Stimulated activated naive CD4-positive, alpha-beta T cell treated with Interleukin-2 at 50 U/mL for 16 hours (primary cell): Measurements from ENCODE around the gene CDR2.
"Not testable (repeated sequence)": the region's sequence is repeated elsewhere in the genome, so short reads cannot be mapped to it uniquely, and the experiment has no call there.

Experiments
- DNase-seq: peaks from one replicate; lab custom pipeline; 2025; lab: John Stamatoyannopoulos, UW

CDR2 gene

GRCh38 chr16:22374311-22375116 lies at the start of gene CDR2:
TSS of gene CDR2 (minus strand) at chr16:22374619. CDS start at chr16:22374309, 310 bp downstream.
- peak; percentile 98 for DNase-seq

DNA sequence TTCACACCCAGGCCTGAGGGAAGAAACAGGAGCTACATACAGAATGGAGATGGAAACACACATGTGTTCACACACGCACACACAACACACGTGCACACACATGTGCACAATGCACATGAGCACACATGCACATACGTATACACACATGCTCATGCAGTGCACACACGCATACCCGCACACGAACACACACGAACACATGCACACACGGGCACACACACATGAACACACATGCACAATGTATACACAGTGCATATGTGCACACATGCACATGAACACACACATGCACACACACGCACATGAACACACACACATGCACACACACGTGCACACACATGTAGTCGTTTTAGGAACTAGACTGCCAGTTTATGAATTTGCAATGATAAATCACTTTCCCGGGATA lies 49.3 kb upstream of the CDR2 start:
- no peak for DNase-seq

DNA sequence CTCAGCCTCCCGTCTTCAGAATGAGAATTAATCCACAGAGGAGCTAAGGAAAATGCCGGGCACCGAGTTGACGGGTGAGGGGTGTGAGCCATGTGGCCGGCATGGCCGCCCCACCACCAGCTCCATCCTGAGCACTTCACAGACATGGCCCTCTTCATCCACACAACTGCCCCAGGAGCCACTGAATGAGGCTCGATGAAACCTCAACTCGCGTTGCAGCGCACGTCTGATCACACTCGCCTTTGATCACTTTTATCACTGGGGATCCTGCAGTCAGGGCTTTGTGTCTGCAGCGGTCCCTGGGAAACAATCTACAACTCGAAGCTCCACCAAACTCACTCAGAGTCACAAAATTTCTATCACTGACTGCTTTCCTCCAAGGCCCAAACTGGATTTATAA lies 46.7 kb upstream of the CDR2 start:
- no peak for DNase-seq

DNA sequence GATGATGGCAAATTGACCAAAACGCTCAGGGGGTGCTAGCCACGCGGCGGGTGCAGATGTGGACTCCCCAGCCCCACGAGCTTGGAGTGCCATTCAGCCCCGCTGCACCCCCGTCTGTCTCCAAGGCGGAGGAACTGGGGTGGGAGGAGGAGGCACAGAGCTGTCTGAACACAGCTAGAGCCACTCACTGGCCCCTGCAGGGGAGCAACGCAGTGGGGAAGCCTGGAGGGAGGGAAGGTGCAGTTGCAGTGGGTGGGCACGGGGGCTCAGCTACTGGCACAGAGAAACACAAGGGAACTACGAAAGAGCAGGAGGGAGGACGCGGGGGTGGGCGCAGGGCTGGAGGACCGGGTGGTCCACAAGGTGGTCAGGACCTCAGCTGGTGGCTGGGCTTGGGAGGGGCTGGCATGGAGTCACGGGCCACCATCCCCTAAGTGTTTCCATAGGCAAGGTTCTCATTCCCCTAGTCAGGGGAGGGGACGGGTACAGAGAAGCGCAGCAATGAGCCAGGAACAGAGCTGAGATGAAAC lies 46.3 kb upstream of the CDR2 start:
- no peak for DNase-seq

GRCh38 chr16:22419908-22420307 lies 45.5 kb upstream of the CDR2 start:
- no peak for DNase-seq

GRCh38 chr16:22418826-22419225 lies 44.4 kb upstream of the CDR2 start:
- DNase-seq = no peak

- not testable (repeated sequence) for DNase-seq
Measured at GRCh38 chr16:22417798-22418197, 43.4 kb upstream of the CDR2 start.

GRCh38 chr16:22417019-22417418 lies 42.6 kb upstream of the CDR2 start:
- no peak for DNase-seq

DNA sequence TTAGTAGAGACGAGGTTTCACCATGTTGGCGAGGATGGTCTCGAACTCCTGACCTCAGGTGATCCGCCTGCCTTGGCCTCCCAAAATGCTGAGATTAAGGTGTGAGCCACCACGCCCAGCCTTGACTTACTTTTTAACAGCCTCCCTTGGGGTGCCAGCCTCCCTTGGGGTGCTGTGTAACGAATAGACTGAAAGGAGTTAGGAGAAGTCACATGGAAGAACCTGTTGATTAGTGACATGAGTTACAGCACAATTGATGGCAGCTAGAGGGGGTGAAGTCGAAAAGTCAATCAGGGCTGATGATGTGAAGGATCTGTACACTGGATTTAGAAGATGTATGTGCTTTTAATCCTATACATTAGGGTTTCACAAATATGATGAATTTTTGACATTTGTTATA lies 39.4 kb upstream of the CDR2 start:
- no peak for DNase-seq

GRCh38 chr16:22407486-22407885 lies 33.1 kb upstream of the CDR2 start:
- no peak for DNase-seq

DNA sequence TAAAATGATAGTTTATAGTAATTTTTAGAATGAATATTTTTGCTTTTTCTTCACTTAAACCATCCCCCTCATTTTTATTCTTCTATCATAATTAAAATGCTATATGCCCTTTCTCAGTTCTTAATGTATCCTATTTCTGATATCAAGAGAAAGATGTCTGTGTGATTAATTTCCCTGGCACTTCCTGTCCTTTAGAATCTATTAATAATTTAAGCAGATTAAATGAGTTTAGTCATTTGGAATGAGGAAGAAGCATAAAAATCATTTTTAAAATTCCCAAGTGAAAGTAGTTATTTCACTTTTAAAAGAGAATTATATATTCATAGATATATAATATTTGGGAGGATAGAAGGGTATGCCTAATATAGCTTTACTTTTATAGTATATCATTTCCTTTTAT lies 27.8 kb upstream of the CDR2 start:
- DNase-seq = no peak

- no peak for DNase-seq
Measured at GRCh38 chr16:22400900-22401299, 26.5 kb upstream of the CDR2 start.

GRCh38 chr16:22397931-22398330 lies 23.5 kb upstream of the CDR2 start:
- no peak for DNase-seq

GRCh38 chr16:22397464-22397863 lies 23.0 kb upstream of the CDR2 start:
- DNase-seq = no peak

- no peak for DNase-seq
Measured at GRCh38 chr16:22395960-22396359, 21.5 kb upstream of the CDR2 start.

DNA sequence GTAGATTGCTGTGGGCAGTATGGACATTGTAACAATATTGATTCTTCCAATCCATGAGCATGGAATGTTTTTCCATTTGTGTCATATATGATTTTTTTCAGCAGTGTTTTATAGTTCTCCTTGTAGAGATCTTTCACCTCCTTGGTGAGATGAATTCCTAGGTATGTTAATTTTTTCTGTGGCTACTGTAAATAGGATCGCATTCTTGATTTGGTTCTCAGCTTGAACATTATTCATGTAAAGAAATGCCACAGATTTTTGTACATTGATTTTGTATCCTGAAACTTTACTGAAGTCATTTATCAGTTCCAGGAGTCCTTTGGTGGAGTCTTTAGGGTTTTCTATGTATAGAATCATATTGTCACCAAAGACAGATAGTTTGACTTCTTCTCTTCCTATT lies 19.7 kb upstream of the CDR2 start:
- no peak for DNase-seq

DNA sequence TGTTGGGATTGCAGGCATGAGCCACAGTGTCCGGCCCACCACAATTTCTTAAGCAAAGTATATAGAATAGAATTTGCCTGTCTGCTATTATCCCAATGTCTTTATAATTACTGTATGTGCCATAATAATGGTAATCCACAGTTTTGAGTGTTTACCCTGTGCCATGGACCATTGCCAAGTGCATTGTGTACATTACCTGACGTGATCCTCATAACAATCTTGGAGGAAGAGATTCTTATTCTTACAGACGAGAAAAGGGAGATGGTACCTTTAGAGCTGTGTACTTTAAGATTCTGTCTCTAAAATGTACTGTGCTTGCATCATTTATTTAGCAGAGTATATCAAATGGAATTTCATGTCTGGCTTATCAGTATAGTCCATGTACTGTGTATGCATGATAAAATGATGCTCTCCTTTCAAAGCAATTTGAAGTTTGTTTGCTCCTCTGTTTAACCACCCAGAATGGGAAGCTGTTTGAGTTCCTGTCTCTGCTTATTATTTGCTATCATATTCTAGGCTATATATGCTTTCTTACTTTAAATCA lies 13.8 kb upstream of the CDR2 start:
- no peak for DNase-seq

GRCh38 chr16:22386976-22387375 lies 12.6 kb upstream of the CDR2 start:
- DNase-seq = no peak

DNA sequence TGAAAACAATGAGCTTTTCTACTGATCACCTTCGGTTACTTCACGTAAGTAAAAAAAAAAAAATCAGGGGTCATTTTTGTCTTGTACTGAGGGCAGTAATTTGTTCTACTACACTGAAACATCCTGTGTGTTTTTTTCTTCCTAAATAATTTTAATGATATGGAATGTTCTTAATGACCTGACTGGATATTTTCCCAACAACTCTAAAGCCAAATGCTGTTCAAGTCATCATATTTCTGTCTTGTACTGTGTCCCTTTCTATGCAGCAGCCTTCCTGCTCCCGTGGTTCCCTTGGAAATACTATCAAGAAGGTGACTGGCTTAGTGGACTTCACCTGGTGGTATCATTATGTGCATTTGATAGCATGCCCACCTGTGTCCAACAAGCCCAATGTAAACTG lies 10.8 kb upstream of the CDR2 start:
- no peak for DNase-seq

DNA sequence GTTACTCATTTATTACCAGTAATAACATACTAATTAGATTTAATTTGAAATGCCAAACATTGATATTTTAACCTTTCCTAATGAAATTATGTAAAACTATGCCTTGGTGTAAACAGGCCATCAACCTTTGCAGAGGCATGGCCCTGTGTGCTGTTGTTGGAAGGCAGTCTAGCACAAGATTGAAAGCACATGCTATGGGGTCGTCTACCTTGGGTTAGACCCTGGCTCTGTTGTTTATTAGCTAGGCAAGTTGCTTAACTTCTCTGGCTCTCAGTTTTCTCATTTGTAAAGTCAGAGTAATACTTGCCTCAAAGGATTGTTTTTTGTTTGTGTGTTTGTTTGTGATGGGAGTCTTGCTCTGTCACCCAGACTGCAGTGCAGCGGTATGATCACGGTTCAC lies 9.4 kb upstream of the CDR2 start:
- no peak for DNase-seq

DNA sequence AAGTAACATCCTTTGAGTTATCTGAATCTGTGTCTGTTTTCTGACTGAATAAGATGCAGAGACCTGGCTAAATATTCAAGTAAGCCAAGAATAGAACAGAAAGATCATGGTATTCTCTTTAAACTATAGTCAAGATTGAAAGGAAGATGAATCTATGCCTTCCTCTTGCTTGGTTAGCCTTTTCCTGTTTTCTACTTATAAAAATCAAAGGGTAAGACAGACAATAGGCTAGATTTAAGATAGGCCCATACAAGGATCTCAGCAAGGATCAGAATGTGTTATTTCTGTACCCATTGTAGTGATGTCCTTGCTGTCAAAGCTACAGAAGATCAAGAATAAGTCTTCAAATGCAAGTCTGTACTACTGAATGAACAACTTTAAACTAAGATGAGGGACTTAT lies 7.0 kb upstream of the CDR2 start:
- DNase-seq = no peak

GRCh38 chr16:22380529-22380928 lies 6.1 kb upstream of the CDR2 start:
- no peak for DNase-seq

DNA sequence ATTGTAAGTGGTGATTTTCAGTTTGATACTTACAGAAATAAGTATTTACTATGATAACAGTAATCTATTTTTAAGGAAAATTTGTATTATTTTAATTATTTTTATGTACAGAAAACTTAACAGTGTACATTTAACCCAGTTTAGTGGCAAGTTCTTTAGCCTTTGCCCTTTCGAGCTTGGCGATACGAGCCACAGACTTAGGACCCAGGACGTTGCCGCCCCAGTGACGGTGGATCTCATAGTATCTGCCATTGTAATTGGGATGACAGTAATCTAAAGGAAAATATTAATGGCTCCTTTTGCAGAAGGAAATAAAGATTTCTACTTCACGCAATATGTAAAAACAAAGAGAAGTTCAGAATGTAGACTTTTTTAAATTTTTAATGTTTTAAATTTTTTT lies 5.2 kb upstream of the CDR2 start:
- DNase-seq = no peak
